Progenitor cell of endocrine pancreas (in vitro differentiated cells): ENCODE data around the gene MARCO. TPM values are rescaled to one million over a fixed set of nuclear protein-coding genes. Genes with fewer than 3 reads are reported as not detected.

Experiments used
- DNase-seq: peaks from one replicate; pipeline ENCODE4 v3.0.0; 2021; ENCODE audit warnings: low spot score; ENCODE audit not compliant: unreplicated experiment
- H3K27ac Mint-ChIP-seq: 2 replicates; pipeline ENCODE4 v1.8.0; 2021; ENCODE audit warnings: mild to moderate bottlenecking, moderate library complexity, mixed read lengths
- H3K27me3 Mint-ChIP-seq: 2 replicates; pipeline ENCODE4 v1.8.0; 2021; ENCODE audit warnings: mixed read lengths
- H3K36me3 Mint-ChIP-seq: 2 replicates; pipeline ENCODE4 v1.8.0; 2022; ENCODE audit warnings: mixed read lengths; ENCODE audit not compliant: insufficient read depth
- H3K4me1 Mint-ChIP-seq: 2 replicates; pipeline ENCODE4 v1.8.0; 2021; ENCODE audit warnings: low read depth, mixed read lengths
- H3K4me3 Mint-ChIP-seq: 2 replicates; pipeline ENCODE4 v1.8.0; 2021; ENCODE audit warnings: low read depth, mild to moderate bottlenecking, moderate library complexity, mixed read lengths
- H3K9me3 Mint-ChIP-seq: 2 replicates; pipeline ENCODE4 v1.8.0; 2021; ENCODE audit warnings: low read depth, mixed read lengths
- total RNA-seq: library from RNA; stranded (reverse); gene quantifications from 2 replicates; pipeline ENCODE4 v1.2.1, GENCODE V29; 2021
- TF ChIP-seq, protein P1 (sequence below): fragments of 200-600 bp; sonication (generic); IDR thresholded peaks from one replicate; pipeline ENCODE4 v1.5.0; 2021; ENCODE audit warnings: antibody characterized with exemption, mild to moderate bottlenecking; ENCODE audit not compliant: unreplicated experiment

MARCO gene
- total RNA-seq, 1 donor from 2014 or later: not detected

GRCh38 chr2:119004602-119005001 is 62.6 kb downstream of the MARCO start:
- Mint-ChIP-seq H3K4me3 (no peak overlapping the region), H3K4me1 (no peaks in the 10 kb centered on the region), H3K9me3 (peaks cover 3% of the 10 kb centered on the region), H3K27ac (no peak overlapping the region), H3K27me3 (peaks cover 20% of the 10 kb centered on the region), H3K36me3 (no peaks in the 10 kb centered on the region)
- TF ChIP-seq, protein P1, sequence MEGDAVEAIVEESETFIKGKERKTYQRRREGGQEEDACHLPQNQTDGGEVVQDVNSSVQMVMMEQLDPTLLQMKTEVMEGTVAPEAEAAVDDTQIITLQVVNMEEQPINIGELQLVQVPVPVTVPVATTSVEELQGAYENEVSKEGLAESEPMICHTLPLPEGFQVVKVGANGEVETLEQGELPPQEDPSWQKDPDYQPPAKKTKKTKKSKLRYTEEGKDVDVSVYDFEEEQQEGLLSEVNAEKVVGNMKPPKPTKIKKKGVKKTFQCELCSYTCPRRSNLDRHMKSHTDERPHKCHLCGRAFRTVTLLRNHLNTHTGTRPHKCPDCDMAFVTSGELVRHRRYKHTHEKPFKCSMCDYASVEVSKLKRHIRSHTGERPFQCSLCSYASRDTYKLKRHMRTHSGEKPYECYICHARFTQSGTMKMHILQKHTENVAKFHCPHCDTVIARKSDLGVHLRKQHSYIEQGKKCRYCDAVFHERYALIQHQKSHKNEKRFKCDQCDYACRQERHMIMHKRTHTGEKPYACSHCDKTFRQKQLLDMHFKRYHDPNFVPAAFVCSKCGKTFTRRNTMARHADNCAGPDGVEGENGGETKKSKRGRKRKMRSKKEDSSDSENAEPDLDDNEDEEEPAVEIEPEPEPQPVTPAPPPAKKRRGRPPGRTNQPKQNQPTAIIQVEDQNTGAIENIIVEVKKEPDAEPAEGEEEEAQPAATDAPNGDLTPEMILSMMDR: no peak
- DNase-seq: no peak

- Mint-ChIP-seq H3K27me3 (peaks cover 25% of the 10 kb centered on the region), H3K4me3 (no peak overlapping the region), H3K36me3 (no peaks in the 10 kb centered on the region), H3K9me3 (peaks cover 3% of the 10 kb centered on the region), H3K4me1 (no peaks in the 10 kb centered on the region), H3K27ac (no peak overlapping the region)
- no peak for DNase-seq
- TF ChIP-seq, protein P1: no peak
These were observed 63.1 kb downstream of the MARCO start for GRCh38 chr2:119005051-119005450.

- H3K27ac Mint-ChIP-seq: no peak overlapping the region
- H3K36me3 Mint-ChIP-seq: no peaks in the 10 kb centered on the region
- H3K9me3 Mint-ChIP-seq: peaks cover 3% of the 10 kb centered on the region
- H3K27me3 Mint-ChIP-seq: peaks cover 29% of the 10 kb centered on the region
- no peaks in the 10 kb centered on the region for H3K4me1 Mint-ChIP-seq
- H3K4me3 Mint-ChIP-seq: no peak overlapping the region
- DNase-seq: no peak
- TF ChIP-seq, protein P1: no peak
These were observed 63.6 kb downstream of the MARCO start for GRCh38 chr2:119005555-119005954.

DNA sequence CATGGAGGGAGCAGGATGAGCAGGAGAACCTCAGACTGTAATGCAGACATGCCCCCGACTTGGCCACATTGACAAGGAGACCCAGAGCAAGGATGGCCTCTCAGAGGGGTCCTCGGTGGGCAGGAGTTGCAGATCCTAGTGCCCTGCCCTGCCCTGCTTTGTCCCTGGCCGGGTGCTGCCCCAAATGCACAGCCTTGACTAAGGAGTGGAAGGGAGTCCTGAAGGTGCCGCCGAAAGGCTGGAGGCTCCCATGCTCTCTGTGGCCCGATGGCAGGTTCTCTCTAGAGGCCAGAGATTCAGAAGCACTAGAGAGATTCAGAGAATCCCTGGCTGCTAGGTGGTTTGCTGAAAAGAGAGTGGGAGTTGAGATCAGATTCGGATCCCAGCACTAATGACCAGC is 64.4 kb downstream of the MARCO start:
- peaks cover 37% of the 10 kb centered on the region for H3K27me3 Mint-ChIP-seq

DNA sequence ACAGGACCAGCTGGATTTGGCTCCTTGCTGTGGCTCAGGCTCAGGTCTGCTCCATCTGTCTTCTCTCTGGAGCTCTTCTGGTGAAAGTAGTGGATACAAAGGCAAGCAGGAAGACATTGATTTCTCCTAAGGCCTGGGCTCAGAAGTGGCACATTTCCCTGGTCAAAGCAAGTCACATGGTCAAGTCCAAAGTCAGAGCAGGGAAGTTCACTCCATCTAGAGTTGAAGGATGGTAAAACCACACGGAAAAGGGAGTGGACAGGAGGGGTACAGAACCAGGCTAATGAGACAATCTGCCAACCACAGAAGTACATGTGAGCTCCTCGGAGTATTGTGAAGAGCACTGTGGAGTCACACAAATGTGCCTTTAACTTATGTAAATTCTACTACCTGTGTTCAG is 66.1 kb downstream of the MARCO start:
- peaks cover 50% of the 10 kb centered on the region for H3K27me3 Mint-ChIP-seq
- H3K27ac Mint-ChIP-seq: no peak overlapping the region

More for the DNA sequence above, 64.4 kb downstream of the MARCO start:
- no peak for DNase-seq
- H3K9me3 Mint-ChIP-seq: peaks cover 3% of the 10 kb centered on the region
- no peak overlapping the region for H3K27ac Mint-ChIP-seq
- no peaks in the 10 kb centered on the region for H3K4me1 Mint-ChIP-seq
- TF ChIP-seq, protein P1: no peak
- H3K36me3 Mint-ChIP-seq: no peaks in the 10 kb centered on the region
- no peak overlapping the region for H3K4me3 Mint-ChIP-seq

More for the DNA sequence above, 66.1 kb downstream of the MARCO start:
- no peak for DNase-seq
- Mint-ChIP-seq H3K36me3 (no peaks in the 10 kb centered on the region), H3K9me3 (peaks cover under 1% of the 10 kb centered on the region), H3K4me1 (no peaks in the 10 kb centered on the region), H3K4me3 (no peak overlapping the region)
- TF ChIP-seq, protein P1: no peak
